IPS-11a (cell line): ENCODE results near the gene ZER1.
"Not testable (repeated sequence)": the region's sequence is repeated elsewhere in the genome, so short reads cannot be mapped to it uniquely, and the experiment has no call there.

Source experiments
- H3K4me3 ChIP-seq: one replicate; pipeline ENCODE4 v1.5.1; 2013; ENCODE audit warnings: low read depth, low read length, control low read depth

ZER1 gene

GRCh38 chr9:128718047-128718446 is 53.7 kb downstream of the ZER1 start:
- H3K4me3 ChIP-seq = no peak overlapping the region

GRCh38 chr9:128716581-128717254 is 55.0 kb downstream of the ZER1 start:
- H3K4me3 ChIP-seq = no peak overlapping the region

- no peak overlapping the region for H3K4me3 ChIP-seq
Measured at GRCh38 chr9:128715436-128715750, 56.3 kb downstream of the ZER1 start.

- no peak overlapping the region for H3K4me3 ChIP-seq
Measured at GRCh38 chr9:128714586-128715435, 56.9 kb downstream of the ZER1 start.

GRCh38 chr9:128713941-128714573 is 57.7 kb downstream of the ZER1 start:
- H3K4me3 ChIP-seq = no peak overlapping the region

- no peak overlapping the region for H3K4me3 ChIP-seq
Measured at GRCh38 chr9:128713411-128713780, 58.3 kb downstream of the ZER1 start.

GRCh38 chr9:128712451-128713410 is 59.0 kb downstream of the ZER1 start:
- no peak overlapping the region for H3K4me3 ChIP-seq

- no peak overlapping the region for H3K4me3 ChIP-seq
Measured at GRCh38 chr9:128707446-128707845, 64.3 kb downstream of the ZER1 start.

GRCh38 chr9:128706671-128707381 is 64.9 kb downstream of the ZER1 start:
- no peak overlapping the region for H3K4me3 ChIP-seq

GRCh38 chr9:128706045-128706444 is 65.7 kb downstream of the ZER1 start:
- no peak overlapping the region for H3K4me3 ChIP-seq

- no peak overlapping the region for H3K4me3 ChIP-seq
Measured at GRCh38 chr9:128705051-128705965, 66.4 kb downstream of the ZER1 start.

- H3K4me3 ChIP-seq = no peak overlapping the region
Measured at GRCh38 chr9:128704356-128704670, 67.4 kb downstream of the ZER1 start.

GRCh38 chr9:128703616-128704355 is 67.9 kb downstream of the ZER1 start:
- H3K4me3 ChIP-seq = peak overlapping the region; percentile 55

GRCh38 chr9:128702949-128703615 is 68.6 kb downstream of the ZER1 start:
- H3K4me3 ChIP-seq = peak overlapping the region; percentile 55

- H3K4me3 ChIP-seq = peak within 1 kb of the TSS; percentile 55
Measured at GRCh38 chr9:128702445-128702948, 69.2 kb downstream of the ZER1 start, which contains the start of gene PKN3. Gene PKN3 (plus strand): TSS chr9:128702503. CDS start chr9:128702916, 413 bp downstream.

- no peak overlapping the region for H3K4me3 ChIP-seq
Measured at GRCh38 chr9:128701227-128701854, 70.4 kb downstream of the ZER1 start.

- not testable (repeated sequence) for H3K4me3 ChIP-seq
Measured at GRCh38 chr9:128699096-128699795, 72.5 kb downstream of the ZER1 start.
